Peyer's patch (tissue), 4 donors: ENCODE data around the gene CHAT.

Experiments used
- CTCF ChIP-seq, 6 experiments: fragments of 450-650 bp in 4 of 6; fragments of 200-600 bp in 2 of 6; sonication (generic) in 1 of 6; IDR thresholded peaks; one replicate each; pipeline ENCODE4 v1.5.1; 2017 to 2019; ENCODE audit warnings: antibody characterized with exemption in 6 of 6, mild to moderate bottlenecking in 3 of 6, moderate library complexity in 1 of 6
- POLR2A ChIP-seq, 2 donors: fragments of 450-650 bp; IDR thresholded peaks; one replicate each; pipeline ENCODE4 v1.5.1; 2017; ENCODE audit warnings: antibody characterized with exemption in 2 of 2, mild to moderate bottlenecking in 2 of 2, moderate library complexity in 2 of 2

GRCh38 chr10:49600781-49601400 is 12.9 kb upstream of the CHAT start:
- TF ChIP-seq CTCF (IDR thresholded peaks at IDR 0.05) (no peak), POLR2A (IDR thresholded peaks at IDR 0.05) (no peak)
